ENCODE data around the gene GM2A. TPM values are rescaled to one million over a fixed set of nuclear protein-coding genes. Genes with fewer than 3 reads are reported as not detected.
A peak's percentile ranks its signal among the peaks of the same experiment; 100 is the strongest.

Gene GM2A
- total and polyA plus RNA-seq, 2 donors (not counting 1 experiment from before 2014, with no cell fraction given), result 29.8 to 82.7 TPM

GRCh38 chr5:151223447-151224264 lies 29.3 kb upstream of the GM2A start, which contains the start of gene CCDC69:
Gene CCDC69, minus strand, starts transcription at chr5:151224092. Its CDS starts 122 bp downstream, at chr5:151223970.
- H3K9me3 ChIP-seq (ENCODE audit: control extremely low read depth in 1 of 3, control insufficient read depth in 2 of 3, insufficient read depth in 1 of 3, low read length in 2 of 3), result peaks cover 0 to 4% (median 0%) of the 10 kb centered on the region in 3 donors
- peaks cover 0 to 26% of the 10 kb centered on the region in 2 experiments for H3K36me3 ChIP-seq (replicated peaks in 1 of 2; ENCODE audit: control extremely low read depth in 1 of 2, control insufficient read depth in 1 of 2, extremely low read depth in 1 of 2, insufficient read depth in 2 of 2, low read length in 1 of 2)
- H3K4me1 Mint-ChIP-seq, result peaks cover 71% of the 10 kb centered on the region
- H3K27ac ChIP-seq (ENCODE audit: low read length in 2 of 2), result peak within 1 kb of the TSS; percentile 94 to 99
- under 1% methylated on average over 58 of the region's 58 CpGs for WGBS (ENCODE audit: insufficient coverage)
- intact Hi-C loops (cut with micrococcal nuclease), result loop anchor here (1.0 to 10.0 kb wide), 7 partner anchors 9 to 739 kb away; partner anchors contain the start of genes GM2A and TNIP1
- H3K9me3 Mint-ChIP-seq (ENCODE audit: insufficient read depth), result no peaks in the 10 kb centered on the region
- H3K4me2 ChIP-seq (replicated peaks; ENCODE audit: low read depth, low read length, poor library complexity, severe bottlenecking), result peak within 1 kb of the TSS; percentile 95
- peak; percentile 42 for ATAC-seq (ENCODE audit: low read depth)
- peaks cover 64% of the 10 kb centered on the region for H3K79me2 ChIP-seq (ENCODE audit: control insufficient read depth, insufficient read depth, low read length)
- H2AFZ ChIP-seq (ENCODE audit: insufficient read depth, low read depth, low read length, poor library complexity, severe bottlenecking), result peak within 1 kb of the TSS; percentile 81
- DNase-seq, result peak; percentile 75
- H3K4me3 ChIP-seq (ENCODE audit: control extremely low read depth in 1 of 5, extremely low read depth in 1 of 5, insufficient read depth in 1 of 5, low read depth in 2 of 5, low read length in 4 of 5), result peak within 1 kb of the TSS; percentile 70 to 86 (median 80)
- no peaks in the 10 kb centered on the region for H3K27me3 Mint-ChIP-seq
- CTCF ChIA-PET, result interaction anchor here (0.7 to 22.9 kb wide), 13 partner anchors 11 to 108 kb away, joined by 3 to 299 read pairs (median 6); partner anchors contain the start of gene GM2A
- peak within 1 kb of the TSS; percentile 83 for H3K9ac ChIP-seq (ENCODE audit: low read length)
- POLR2A ChIA-PET, result interaction anchor here (0.5 to 3.8 kb wide), 14 partner anchors 11 to 805 kb away, joined by 3 to 100 read pairs (median 4); partner anchors contain the start of genes ANXA6 and GM2A
- no peaks in the 10 kb centered on the region for H3K27me3 ChIP-seq (replicated peaks in 1 of 4; ENCODE audit: control extremely low read depth in 1 of 4, control insufficient read depth in 3 of 4, insufficient read depth in 4 of 4, low read length in 3 of 4)
- peak within 1 kb of the TSS; percentile 92 for H3K27ac Mint-ChIP-seq
- peak within 1 kb of the TSS; percentile 88 for H3K4me3 Mint-ChIP-seq
- no peak for TF ChIP-seq CTCF (IDR thresholded peaks at IDR 0.05)
- no peak for TF ChIP-seq EZH2 (IDR thresholded peaks at IDR 0.05; ENCODE audit: borderline replicate concordance, insufficient read depth, low read depth, low read length, poor library complexity, severe bottlenecking)
- no peaks in the 10 kb centered on the region for H4K20me1 ChIP-seq (ENCODE audit: control insufficient read depth, insufficient read depth, low read length, poor library complexity, severe bottlenecking)
- peaks cover 64 to 75% of the 10 kb centered on the region in 2 donors for H3K4me1 ChIP-seq (ENCODE audit: control insufficient read depth in 2 of 2, insufficient read depth in 2 of 2, low read length in 2 of 2)

Measured in B cell (primary cell).